D721Med (cell line): ENCODE measurements around the gene SPOCK2.
"Not testable (repeated sequence)": the region's sequence is repeated elsewhere in the genome, so short reads cannot be mapped to it uniquely, and the experiment has no call there.

Experiments
- DNase-seq: peaks from one replicate; pipeline ENCODE4 v3.0.0; 2011; ENCODE audit warnings: low spot score; ENCODE audit not compliant: insufficient read length
- FAIRE-seq: peaks from 2 replicates; lab custom pipeline; 2011; peaks lifted over from hg19 to GRCh38; lab: Jason Lieb, UNC
- TF ChIP-seq, protein P1 (sequence below): IDR thresholded peaks from 2 replicates; pipeline ENCODE4 v1.5.1; 2012; ENCODE audit warnings: mild to moderate bottlenecking, control low read depth; ENCODE audit not compliant: insufficient read depth; ENCODE audit errors: missing control alignments

The SPOCK2 gene

DNA sequence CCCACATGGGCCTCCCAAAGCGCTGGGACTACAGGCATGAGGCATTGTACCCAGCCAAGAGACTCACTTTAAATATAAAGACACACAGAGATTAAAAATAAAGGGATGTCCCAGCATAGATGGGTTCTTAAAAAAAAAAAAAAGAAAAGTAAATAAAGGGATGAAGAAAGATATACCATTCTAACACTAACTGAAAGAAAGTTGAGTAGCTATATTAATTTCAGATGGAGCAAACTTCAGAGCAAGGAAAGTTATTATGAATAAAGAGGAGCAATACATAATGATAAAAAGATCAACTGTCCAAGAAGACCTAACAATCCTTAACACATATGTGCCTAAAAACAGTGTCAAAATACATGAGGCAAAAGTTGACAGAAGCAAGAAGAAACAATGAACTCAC, 33.0 kb upstream of the SPOCK2 start:
- FAIRE-seq: no peak
- TF ChIP-seq, protein P1, sequence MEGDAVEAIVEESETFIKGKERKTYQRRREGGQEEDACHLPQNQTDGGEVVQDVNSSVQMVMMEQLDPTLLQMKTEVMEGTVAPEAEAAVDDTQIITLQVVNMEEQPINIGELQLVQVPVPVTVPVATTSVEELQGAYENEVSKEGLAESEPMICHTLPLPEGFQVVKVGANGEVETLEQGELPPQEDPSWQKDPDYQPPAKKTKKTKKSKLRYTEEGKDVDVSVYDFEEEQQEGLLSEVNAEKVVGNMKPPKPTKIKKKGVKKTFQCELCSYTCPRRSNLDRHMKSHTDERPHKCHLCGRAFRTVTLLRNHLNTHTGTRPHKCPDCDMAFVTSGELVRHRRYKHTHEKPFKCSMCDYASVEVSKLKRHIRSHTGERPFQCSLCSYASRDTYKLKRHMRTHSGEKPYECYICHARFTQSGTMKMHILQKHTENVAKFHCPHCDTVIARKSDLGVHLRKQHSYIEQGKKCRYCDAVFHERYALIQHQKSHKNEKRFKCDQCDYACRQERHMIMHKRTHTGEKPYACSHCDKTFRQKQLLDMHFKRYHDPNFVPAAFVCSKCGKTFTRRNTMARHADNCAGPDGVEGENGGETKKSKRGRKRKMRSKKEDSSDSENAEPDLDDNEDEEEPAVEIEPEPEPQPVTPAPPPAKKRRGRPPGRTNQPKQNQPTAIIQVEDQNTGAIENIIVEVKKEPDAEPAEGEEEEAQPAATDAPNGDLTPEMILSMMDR: no peak
- no peak for DNase-seq

GRCh38 chr10:72116372-72116771, 28.0 kb upstream of the SPOCK2 start:
- DNase-seq: no peak
- TF ChIP-seq, protein P1: no peak
- no peak for FAIRE-seq

GRCh38 chr10:72114706-72115450, 26.5 kb upstream of the SPOCK2 start:
- no peak for FAIRE-seq
- TF ChIP-seq, protein P1: no peak
- no peak for DNase-seq

GRCh38 chr10:72110673-72111401, 22.5 kb upstream of the SPOCK2 start:
- no peak for DNase-seq
- TF ChIP-seq, protein P1: no peak
- FAIRE-seq: no peak

DNA sequence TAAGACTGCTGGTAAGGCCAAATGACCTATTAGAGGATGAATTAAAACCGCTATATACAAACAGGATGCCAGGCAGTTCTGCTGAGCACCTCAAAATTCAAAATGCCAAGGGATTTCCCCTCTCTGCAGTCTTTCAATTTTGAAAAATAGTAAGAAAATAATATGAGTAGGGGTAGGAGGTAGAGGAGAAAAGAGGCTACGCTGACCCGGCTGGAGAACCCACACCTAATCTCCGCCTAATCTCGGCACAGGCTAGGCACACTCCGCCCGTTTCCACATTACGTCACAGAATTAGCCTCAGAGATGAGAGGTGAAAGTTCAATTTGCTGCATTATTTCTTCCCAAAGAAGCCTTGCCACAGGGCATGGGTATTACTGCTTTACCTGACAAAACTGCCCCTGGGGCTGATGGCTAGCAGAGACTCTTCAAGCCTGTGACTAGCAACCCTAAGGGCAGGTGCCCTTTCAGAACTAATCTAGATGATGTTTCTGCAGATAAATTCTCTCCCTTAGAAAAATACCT, 21.3 kb upstream of the SPOCK2 start:
- TF ChIP-seq, protein P1: no peak
- DNase-seq (no peak), FAIRE-seq (no peak)

DNA sequence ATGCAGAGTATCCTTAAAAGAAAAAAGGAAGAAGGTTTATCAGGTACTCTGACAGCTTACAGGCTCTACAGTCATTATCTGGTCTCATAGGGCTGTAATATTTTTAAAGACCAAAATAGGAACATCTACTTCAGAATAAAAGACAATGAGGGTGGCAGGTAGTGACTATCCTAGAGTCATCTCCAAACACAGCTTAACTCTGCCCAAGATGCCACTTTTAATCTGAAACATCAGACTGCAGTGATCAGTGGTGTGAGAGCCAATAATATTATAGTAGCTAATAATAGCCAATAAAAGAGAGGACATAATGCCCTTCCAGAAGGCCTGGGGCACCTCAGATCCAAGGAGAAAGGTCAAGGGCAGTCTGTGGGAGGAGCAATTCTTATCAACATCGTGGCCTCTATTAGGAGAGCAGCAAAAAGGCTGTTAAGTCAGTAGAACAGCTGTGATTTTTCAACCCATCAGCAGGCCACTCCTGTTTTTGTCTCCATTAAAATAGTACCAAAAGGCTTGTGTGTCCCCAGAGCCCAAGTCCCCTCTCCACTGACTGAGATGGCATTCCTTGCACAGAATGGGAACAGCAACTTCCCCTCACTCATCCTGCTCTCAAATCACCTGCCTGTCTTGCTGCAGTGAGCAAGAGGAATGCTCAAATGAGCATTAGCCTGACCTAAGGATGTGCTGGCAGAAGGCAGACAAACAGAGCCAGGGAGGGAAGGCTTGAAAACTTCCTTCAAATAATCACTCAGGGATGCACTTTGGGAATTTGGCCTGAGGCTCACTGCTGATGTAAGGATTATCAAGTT, 20.7 kb upstream of the SPOCK2 start:
- DNase-seq (no peak), FAIRE-seq (no peak)
- TF ChIP-seq, protein P1: no peak

GRCh38 chr10:72108004-72108370, 19.6 kb upstream of the SPOCK2 start:
- FAIRE-seq, DNase-seq: not testable (repeated sequence)
